Left lung (tissue), 10 donors: ENCODE data around the gene PCP4L1. TPM values are rescaled to one million over a fixed set of nuclear protein-coding genes. Genes with fewer than 3 reads are reported as not detected.
A peak's percentile ranks its signal among the peaks of the same experiment; 100 is the strongest.

Experiments used
- ATAC-seq: fragments of 200-7000 bp; cut with Tn5 transposase; one replicate; pipeline ENCODE4 v1.9.1; 2020; ENCODE audit warnings: moderate library complexity
- DNase-seq, 4 donors: peaks; one replicate each; pipeline ENCODE4 v3.0.0-alpha.2; 2013 to 2020
- H3K27ac ChIP-seq, 2 donors: fragments of 200-600 bp; sonication (generic) in 1 of 2; one replicate each; pipeline versions ENCODE4 v1.5.0 to v1.8.0; 2020 to 2021
- H3K27me3 ChIP-seq, 2 donors: fragments of 200-600 bp; sonication (generic) in 1 of 2; one replicate each; pipeline versions ENCODE4 v1.5.0 to v1.8.0; 2020 to 2021
- H3K36me3 ChIP-seq, 2 donors: fragments of 200-600 bp; sonication (generic) in 1 of 2; one replicate each; pipeline versions ENCODE4 v1.5.0 to v1.8.0; 2020 to 2021
- H3K4me1 ChIP-seq, 2 donors: fragments of 200-600 bp; one replicate each; pipeline ENCODE4 v1.8.0; 2021
- H3K4me3 ChIP-seq, 2 donors: fragments of 200-600 bp; sonication (generic) in 1 of 2; one replicate each; pipeline versions ENCODE4 v1.5.0 to v1.8.0; 2020 to 2021; ENCODE audit warnings: mild to moderate bottlenecking in 1 of 2
- H3K9me3 ChIP-seq, 2 donors: fragments of 200-600 bp; sonication (generic) in 1 of 2; one replicate each; pipeline versions ENCODE4 v1.5.0 to v1.8.0; 2020 to 2021
- intact Hi-C, 2 donors: fragments of 100-400 bp; cut with DNase I; formaldehyde crosslinking; loops; one replicate each; pipeline versions ENCODE4 v1.11.2 to v1.14.2; 2022
- polyA plus RNA-seq, 6 donors: library from polyadenylated mRNA; unstranded; fragments of 120-200 nt; gene quantifications; one replicate each; pipeline ENCODE4 v1.2.1, GENCODE V29; 2013; ENCODE audit not compliant: insufficient read length in 6 of 6
- total RNA-seq, 2 donors: library from RNA; stranded (reverse); fragmentation: NEBNext Ultra II Directional; extraction: Animal tissue kit (Norgen Biotek cat#: 25700); gene quantifications; one replicate each; pipeline ENCODE4 v1.2.1, GENCODE V29; 2021
- TF ChIP-seq, protein P1 (sequence below), 2 donors: fragments of 200-600 bp; sonication (generic) in 1 of 2; IDR thresholded peaks; one replicate each; pipeline versions ENCODE4 v1.5.0 to v1.8.0; 2021; ENCODE audit warnings: antibody characterized with exemption in 2 of 2
- donor health status: DM: no; HTN: yes; CAD: no.
- donor health status: DM: no; HTN: no; CAD: no.

The PCP4L1 gene
- total and polyA plus RNA-seq, 8 donors, result 0.53 to 6.6 (median 1.3) TPM

DNA sequence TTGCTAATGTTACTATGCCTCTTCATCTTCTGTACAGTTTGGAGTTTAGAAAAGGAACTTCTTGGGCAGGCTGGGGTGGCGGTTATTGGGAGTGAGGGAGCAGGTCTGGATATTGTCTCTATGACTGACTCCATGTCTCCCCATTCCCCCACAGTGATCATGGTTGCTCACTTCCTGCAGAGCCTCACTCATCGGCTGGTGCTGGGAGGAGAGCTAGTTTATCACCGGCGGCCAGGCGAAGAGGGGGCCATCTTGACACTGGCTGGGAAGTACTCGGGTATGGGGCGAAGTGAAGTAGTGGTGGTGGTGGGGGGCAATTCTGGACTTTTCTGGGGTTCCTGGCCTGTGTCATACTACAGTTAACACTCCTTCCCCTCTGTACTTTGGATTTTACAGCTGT lies 30.5 kb upstream of the PCP4L1 start:
- H3K4me1 ChIP-seq, result peaks cover 11 to 37% of the 10 kb centered on the region in 2 donors
- H3K27me3 ChIP-seq, result no peaks in the 10 kb centered on the region
- peak overlapping the region in 1 of 2 donors; percentile 59 for H3K4me3 ChIP-seq
- H3K27ac ChIP-seq, result peak overlapping the region in 1 of 2 donors; percentile 59
- intact Hi-C loops, result loop anchor here in 1 of 2 donors (10.0 kb wide), 1 partner anchor 157 kb away; no protein-coding TSS in a partner anchor
- H3K36me3 ChIP-seq, result peaks cover 0 to 29% of the 10 kb centered on the region in 2 donors
- no peaks in the 10 kb centered on the region for H3K9me3 ChIP-seq
- ATAC-seq (no peak), DNase-seq (no peak)
- TF ChIP-seq, protein P1, sequence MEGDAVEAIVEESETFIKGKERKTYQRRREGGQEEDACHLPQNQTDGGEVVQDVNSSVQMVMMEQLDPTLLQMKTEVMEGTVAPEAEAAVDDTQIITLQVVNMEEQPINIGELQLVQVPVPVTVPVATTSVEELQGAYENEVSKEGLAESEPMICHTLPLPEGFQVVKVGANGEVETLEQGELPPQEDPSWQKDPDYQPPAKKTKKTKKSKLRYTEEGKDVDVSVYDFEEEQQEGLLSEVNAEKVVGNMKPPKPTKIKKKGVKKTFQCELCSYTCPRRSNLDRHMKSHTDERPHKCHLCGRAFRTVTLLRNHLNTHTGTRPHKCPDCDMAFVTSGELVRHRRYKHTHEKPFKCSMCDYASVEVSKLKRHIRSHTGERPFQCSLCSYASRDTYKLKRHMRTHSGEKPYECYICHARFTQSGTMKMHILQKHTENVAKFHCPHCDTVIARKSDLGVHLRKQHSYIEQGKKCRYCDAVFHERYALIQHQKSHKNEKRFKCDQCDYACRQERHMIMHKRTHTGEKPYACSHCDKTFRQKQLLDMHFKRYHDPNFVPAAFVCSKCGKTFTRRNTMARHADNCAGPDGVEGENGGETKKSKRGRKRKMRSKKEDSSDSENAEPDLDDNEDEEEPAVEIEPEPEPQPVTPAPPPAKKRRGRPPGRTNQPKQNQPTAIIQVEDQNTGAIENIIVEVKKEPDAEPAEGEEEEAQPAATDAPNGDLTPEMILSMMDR (IDR thresholded peaks at IDR 0.05), result no peak

DNA sequence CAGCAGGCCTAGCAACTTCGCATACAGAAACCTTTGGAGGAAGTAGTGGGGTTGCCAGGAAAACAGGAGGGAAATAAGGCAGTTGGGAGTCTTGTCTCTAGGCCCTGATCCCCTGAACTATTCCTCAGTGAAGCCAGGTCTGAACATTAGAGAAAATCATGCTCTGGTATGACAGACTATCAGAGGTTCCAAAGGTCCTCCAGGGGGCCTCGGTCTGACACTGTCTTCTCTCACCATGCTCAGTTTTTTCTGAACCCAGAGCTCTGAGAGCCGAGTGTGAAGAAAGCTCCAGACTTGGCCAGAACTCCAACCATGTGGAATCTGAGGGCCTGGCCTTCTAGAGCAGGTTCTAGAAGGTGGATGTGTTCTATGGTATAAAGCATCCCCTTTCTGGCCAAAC lies 28.6 kb upstream of the PCP4L1 start:
- peaks cover 0 to 29% of the 10 kb centered on the region in 2 donors for H3K36me3 ChIP-seq
- peaks cover 11 to 29% of the 10 kb centered on the region in 2 donors for H3K4me1 ChIP-seq
- DNase-seq (no peak), ATAC-seq (no peak)
- intact Hi-C loops, result loop anchor here in 1 of 2 donors (10.0 kb wide), 1 partner anchor 155 kb away; no protein-coding TSS in a partner anchor
- no peak overlapping the region for H3K4me3 ChIP-seq
- no peaks in the 10 kb centered on the region for H3K27me3 ChIP-seq
- no peaks in the 10 kb centered on the region for H3K9me3 ChIP-seq
- H3K27ac ChIP-seq, result no peak overlapping the region
- TF ChIP-seq, protein P1 (IDR thresholded peaks at IDR 0.05), result no peak

DNA sequence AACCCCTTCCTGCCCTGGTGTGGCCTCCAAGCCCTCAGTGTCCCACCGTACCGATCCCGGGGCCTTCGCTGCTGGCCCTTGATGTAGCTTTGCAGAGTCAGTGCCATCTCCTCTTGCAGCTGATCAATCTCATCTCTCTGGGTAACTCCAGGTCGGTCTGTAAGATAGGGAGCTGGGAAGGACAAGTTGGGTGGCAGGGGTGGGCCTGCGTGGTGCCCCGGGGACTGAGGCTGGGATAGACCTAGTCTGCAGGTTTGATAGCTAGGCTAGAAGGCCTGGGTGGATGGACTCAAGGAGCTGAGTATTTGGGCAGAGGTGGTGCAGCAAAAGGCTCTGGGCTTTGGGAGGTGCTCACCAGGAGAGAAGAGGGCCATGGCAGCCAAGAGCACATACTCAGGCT lies 27.8 kb upstream of the PCP4L1 start:
- Histone ChIP-seq H3K36me3 (peaks cover 0 to 29% of the 10 kb centered on the region in 2 donors), H3K27ac (no peak overlapping the region), H3K4me3 (no peak overlapping the region), H3K27me3 (no peaks in the 10 kb centered on the region), H3K4me1 (peaks cover 7 to 23% of the 10 kb centered on the region in 2 donors), H3K9me3 (no peaks in the 10 kb centered on the region)
- TF ChIP-seq, protein P1 (IDR thresholded peaks at IDR 0.05), result no peak
- ATAC-seq (no peak), DNase-seq (no peak)
- intact Hi-C loops, result no loop called here

DNA sequence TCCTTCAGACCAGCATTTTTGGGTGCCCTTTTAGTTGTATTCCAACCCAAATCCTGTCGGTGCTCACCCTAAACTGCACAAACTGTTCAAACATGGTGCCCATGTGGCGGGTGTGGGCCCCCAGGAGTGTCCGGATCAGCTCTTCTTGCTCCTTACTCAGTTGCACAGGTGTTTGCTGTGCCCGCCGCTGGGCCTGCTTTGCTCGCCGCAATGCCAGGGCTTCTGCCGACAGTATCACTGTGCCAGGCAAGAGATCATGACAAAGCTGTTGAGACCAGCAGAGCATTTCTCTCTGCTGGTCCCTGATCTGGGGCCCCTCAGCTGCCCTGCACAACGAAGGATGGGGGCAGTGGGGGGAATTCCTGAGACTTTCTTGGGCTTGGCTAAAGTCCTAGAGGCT lies 25.4 kb upstream of the PCP4L1 start:
- intact Hi-C loops, result no loop called here
- H3K4me3 ChIP-seq, result no peak overlapping the region
- no peaks in the 10 kb centered on the region for H3K9me3 ChIP-seq
- ATAC-seq (no peak), DNase-seq (no peak)
- no peaks in the 10 kb centered on the region for H3K27me3 ChIP-seq
- H3K27ac ChIP-seq, result no peak overlapping the region
- H3K36me3 ChIP-seq, result peaks cover 0 to 29% of the 10 kb centered on the region in 2 donors
- TF ChIP-seq, protein P1 (IDR thresholded peaks at IDR 0.05), result no peak
- no peaks in the 10 kb centered on the region for H3K4me1 ChIP-seq

DNA sequence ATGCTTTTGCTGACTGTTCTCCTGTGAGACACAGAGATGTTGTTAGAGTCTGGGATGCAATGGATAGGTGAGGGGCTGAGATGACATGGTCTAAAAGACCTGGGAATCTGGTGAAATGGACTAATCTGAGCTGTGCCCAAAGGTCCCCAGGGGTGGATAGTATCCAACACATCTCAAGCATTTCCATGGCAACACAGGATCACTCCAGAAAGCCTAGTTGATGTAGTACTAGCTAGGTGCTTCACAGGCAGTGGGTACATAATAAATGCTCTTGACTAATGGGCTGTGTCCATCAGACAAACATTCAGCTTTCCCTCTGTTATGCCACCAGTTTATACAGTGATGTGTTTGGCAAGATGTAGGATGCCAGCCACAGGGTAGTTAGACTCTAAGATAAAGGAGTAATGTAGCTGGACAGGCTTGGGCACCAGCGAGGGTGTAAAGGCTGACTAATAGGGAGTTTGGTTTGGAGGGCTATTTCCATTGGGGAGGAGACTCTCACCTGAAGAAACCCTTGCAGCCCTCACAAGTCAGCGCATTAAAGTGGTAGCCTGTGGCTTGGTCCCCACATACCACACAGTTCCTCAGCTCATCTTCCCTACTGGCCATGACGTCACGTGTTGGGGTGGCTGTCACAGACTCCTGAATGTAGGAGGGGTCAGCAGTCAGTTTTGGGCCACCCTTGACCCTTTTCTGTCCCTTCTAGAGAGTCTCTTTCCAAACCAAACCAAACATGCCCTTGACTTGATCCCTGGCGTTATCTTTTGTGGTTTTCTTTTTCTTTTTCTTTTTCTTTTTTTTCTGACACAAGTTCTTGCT lies 22.4 kb upstream of the PCP4L1 start:
- Histone ChIP-seq H3K36me3 (no peaks in the 10 kb centered on the region), H3K27ac (no peak overlapping the region), H3K9me3 (no peaks in the 10 kb centered on the region), H3K4me3 (no peak overlapping the region), H3K27me3 (no peaks in the 10 kb centered on the region), H3K4me1 (no peaks in the 10 kb centered on the region)
- DNase-seq (no peak), ATAC-seq (no peak)
- intact Hi-C loops, result no loop called here
- TF ChIP-seq, protein P1 (IDR thresholded peaks at IDR 0.05), result no peak
